A204.1 (cell line): ENCODE measurements around the gene ZNF554.
"Not testable (repeated sequence)": the region's sequence is repeated elsewhere in the genome, so short reads cannot be mapped to it uniquely, and the experiment has no call there.

Experiments used
- FAIRE-seq: peaks from 2 replicates; lab custom pipeline; 2012; peaks lifted over from hg19 to GRCh38; lab: Jason Lieb, UNC

Gene ZNF554

DNA sequence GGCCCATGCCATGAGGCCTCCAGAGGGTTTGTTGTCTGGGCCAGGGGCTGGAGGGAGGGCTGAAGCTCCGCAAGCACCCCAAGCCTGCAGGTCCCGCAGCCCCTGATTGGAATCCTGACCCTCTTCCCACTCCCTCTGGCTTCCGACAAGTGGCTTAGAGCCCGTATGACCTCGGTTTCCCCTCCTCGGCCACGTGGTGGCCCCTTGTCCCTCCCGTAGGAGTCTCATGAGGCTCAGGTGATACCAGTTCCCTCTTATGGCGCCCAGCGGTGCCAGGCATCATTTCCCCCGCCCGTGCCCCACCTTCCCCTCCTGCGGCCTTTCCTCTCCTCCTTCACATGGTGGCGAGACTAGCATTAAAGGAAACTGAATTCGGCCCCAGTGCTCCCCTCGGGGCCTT, 28.2 kb upstream of the ZNF554 start:
- no peak for FAIRE-seq

GRCh38 chr19:2791876-2792275, 27.8 kb upstream of the ZNF554 start:
- FAIRE-seq = no peak

DNA sequence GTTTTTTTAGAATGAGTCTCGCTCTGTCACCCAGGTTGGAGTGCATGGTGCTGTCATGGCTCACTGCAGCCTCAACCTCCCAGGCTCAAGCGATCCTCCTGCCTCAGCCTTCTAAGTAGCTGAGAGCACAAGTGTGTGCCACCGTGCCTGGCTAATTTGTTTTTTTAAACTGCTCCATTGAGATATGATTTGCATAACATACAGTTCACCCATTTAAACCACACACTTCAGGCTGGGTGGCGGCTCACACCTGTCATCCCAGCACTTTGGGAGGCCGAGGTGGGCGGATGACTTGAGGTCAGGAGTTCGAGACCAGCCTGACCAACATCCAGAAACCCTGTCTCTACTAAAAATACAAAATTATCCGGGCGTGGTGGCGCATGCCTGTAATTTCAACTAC, 27.0 kb upstream of the ZNF554 start:
- FAIRE-seq = not testable (repeated sequence)

DNA sequence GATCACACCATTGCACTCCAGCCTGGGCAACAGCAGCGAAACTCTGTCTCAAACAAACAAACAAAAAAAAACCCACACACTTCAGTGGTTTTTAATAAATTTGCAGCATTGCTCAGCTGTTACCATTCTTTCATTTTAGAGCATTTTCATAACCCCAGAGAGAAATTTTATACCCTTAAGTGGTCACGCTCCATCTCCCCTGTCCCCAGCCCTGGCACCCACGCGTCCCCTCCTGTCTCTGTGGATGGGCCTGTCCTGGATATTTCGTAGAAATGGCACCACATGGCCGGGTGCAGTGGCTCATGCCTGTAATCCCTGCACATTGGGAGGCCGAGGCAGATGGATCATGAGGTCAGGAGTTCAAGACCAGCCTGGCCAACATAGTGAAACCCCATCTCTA, 26.5 kb upstream of the ZNF554 start:
- no peak for FAIRE-seq

DNA sequence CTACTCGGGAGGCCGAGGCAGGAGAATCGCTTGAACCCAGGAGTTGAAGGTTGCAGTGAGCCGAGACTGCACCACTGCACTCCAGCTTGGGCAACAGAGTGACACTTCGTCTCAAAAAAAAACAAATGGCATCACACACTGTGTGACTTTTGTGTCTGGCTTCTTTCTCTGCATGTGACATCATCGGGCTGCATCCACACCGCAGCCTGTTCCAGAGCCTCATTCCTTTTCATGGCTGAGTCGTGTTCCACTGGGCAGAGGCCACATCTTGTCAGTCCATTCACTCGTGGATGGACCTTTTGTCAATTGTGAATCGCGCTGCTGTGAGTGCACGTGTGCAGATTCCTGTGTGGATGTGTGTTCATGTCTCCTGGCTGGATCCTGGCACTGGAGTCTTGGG, 26.1 kb upstream of the ZNF554 start:
- no peak for FAIRE-seq

DNA sequence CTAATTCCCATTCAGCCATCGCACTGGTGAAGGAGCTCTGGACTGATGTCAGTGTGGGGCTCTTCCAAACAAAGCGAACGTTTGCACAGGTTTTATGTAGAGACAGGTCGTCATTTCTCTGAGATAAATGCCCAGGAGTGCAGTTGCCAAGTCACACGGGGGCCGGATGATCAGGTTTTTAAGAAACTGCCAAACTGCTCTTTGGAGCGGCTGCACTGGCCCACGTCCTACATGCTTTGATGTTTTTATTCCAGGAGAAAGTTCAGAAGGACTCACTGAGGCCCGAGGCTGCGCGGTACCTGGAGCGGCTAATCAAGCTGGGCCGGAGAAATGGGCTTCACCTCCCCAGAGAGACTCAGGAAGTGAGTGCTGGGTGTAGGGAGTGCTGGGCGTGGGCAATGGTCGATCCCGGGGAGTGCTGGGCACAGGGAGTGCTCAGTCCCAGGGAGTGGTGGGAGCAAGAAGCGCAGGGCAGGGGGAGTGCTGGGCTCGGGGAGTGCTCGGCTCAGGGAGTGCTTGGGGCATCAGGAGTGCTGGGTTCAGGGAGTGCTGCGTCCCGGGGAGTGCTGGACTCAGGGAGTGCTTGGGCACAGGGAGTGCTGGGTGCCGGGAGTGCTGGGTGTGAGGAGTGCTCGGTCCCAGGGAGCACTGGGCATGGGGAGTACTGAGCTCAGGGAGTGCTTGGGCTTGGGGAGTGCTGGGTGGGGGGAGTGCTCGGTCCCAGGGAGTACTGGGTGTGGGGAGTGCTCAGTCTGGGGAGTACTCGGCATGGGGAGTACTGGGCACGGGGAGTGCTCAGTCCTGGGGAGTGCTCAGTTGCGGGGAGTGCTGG, 23.6 kb upstream of the ZNF554 start:
- FAIRE-seq = no peak

- FAIRE-seq = no peak
Measured at GRCh38 chr19:2796659-2797266, 22.9 kb upstream of the ZNF554 start.

- no peak for FAIRE-seq
Measured at GRCh38 chr19:2797280-2797679, 22.4 kb upstream of the ZNF554 start.

DNA sequence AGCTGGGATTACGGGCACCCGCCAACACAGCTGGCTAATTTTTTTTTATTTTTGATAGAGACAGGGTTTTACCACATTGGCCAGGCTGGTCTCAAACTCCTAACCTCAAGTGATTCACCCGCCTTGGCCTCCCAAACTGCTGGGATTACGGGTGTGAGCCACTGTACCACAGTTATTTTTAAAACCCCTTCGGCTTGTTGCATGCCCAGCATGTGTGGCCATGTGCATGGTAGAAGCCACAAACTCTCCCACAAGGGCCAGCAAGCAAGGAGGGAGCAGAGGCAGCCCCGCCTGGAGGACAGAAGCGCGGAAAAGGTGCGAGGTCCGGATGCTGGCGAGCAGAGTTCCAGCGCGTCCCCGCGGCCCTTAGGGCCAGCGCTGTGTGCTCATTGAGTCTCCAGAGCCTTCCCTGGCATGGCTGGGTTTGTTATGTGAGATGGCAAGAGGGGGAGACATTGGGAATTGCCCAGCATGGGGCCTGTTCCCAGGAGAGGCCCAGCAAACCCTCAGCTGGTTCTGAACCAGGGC, 21.4 kb upstream of the ZNF554 start:
- FAIRE-seq = no peak

DNA sequence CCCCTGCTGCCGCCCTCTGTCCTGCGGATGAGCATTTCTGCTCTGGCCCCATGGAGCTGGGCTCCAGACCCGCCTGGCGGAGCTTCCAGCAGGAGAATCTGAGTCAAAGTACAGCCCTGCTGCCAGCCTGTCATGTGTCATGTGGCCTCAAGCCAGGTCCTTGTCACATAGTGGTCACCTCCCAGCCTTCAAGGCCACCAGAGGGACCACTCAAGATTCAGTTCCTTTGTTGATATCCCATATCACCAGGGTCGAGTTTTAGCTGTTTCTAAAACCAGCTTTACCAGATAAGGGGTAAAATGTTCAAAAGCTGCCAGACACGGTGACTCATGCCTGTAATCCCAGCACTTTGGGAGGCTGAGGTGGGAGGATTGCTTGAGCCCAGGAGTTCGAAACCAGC, 20.9 kb upstream of the ZNF554 start:
- FAIRE-seq = no peak

- no peak for FAIRE-seq
Measured at GRCh38 chr19:2799273-2800020, 20.2 kb upstream of the ZNF554 start.

GRCh38 chr19:2800506-2800905, 19.2 kb upstream of the ZNF554 start:
- FAIRE-seq = no peak

GRCh38 chr19:2802826-2803225, 16.8 kb upstream of the ZNF554 start:
- no peak for FAIRE-seq

GRCh38 chr19:2803486-2804155, 16.0 kb upstream of the ZNF554 start:
- FAIRE-seq = no peak

DNA sequence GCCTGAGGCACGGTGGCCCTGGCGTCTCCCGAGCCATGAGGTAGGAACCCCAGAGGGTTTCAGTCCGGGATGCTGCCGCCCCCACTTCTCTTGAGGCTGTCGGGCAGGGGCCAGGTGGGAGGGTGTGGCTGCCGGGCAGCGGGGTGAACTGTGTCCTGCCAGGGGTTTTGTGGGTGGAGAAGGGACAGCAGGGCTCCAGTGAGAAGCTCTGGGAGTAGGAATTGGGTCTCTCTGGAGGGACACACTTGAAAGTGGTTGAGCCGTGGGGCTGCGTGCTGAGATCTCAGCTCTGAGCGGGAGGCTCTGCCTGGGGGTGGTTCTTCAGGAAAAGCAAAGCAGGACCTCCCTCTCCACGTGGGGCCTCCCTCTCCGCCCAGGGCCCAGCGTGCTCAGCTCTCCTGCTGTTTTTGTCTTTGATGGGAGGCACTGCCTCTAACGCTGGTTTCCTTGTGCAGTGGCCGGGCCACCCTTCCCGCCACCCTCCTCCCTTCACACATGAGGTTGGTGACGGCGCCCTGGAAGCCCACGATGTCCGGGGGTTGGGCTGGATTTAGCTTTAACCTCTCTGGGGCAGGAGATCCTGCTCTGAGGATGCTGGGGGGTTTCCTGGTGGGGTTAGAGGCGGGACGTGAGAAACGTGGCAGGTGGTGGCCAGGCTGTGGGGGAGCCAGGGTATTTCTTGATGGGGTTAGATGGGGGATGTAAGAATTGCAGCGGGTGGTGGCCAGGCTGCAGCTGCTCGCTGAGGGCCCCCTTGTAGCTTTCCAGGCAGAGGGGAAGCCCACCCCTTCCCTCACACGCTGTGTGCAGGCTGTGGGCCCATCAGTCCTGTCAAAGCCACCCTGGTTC, 15.3 kb upstream of the ZNF554 start:
- no peak for FAIRE-seq

DNA sequence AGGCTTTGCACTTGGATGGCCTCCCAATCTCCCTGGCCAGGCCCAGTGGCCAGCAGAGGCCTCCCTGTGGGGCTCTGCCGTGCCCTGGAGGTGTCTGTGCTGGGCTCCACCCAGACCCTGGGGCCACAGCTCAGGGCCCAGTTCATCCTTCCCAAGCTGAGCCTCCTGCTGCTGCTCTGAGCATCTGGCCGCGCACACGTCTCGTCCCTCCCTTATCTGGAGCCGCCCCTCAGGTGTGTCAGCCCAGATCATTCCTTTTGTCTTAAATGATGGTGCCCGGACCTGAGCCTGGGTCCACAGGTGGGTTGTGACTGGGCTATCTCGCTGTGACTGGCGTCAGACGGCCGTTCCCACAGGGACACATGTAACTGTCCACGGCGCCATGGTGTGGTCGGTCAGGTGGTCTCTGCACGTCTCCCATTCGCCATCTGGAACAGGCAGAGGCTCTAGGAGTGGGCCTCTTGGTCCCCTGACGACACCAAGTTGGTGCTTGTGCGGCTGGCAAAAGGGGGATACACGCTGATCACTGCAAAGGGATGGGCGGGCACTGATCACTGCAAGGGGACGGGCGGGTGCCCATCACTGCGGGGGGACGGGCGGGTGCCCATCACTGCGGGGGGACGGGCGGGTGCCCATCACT, 14.3 kb upstream of the ZNF554 start:
- FAIRE-seq = no peak

DNA sequence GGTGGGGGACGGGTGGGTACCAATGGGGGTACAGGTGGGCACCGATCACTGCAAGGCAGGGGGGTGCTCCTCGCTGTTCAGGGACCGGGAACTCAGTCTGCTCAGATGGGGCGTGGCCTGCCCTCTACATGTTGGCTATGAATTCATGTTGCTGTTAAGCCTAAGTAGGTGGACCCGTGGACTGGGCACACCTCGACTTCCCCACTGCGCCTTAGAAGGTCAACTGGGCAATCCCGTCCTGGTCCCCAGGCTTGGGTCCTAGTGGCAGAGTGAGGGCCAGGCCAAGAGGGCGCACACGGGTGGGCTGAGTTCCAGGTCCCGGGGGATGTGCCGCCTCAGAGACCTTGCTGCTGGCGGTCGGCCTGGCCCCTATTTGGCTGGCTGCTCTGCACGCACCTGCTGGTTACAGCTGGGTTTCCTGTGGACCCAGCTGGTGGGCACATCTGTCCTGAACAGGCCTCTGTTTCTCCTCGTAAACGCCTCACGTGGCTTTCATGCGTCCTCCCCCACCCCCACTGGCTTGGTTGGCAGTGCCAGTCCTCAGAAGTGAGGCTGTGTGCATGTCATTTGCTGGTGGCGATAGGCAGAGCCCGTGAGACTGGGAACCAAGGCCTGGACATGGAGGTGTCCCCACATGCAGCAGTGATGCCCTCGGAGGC, 13.5 kb upstream of the ZNF554 start:
- no peak for FAIRE-seq

DNA sequence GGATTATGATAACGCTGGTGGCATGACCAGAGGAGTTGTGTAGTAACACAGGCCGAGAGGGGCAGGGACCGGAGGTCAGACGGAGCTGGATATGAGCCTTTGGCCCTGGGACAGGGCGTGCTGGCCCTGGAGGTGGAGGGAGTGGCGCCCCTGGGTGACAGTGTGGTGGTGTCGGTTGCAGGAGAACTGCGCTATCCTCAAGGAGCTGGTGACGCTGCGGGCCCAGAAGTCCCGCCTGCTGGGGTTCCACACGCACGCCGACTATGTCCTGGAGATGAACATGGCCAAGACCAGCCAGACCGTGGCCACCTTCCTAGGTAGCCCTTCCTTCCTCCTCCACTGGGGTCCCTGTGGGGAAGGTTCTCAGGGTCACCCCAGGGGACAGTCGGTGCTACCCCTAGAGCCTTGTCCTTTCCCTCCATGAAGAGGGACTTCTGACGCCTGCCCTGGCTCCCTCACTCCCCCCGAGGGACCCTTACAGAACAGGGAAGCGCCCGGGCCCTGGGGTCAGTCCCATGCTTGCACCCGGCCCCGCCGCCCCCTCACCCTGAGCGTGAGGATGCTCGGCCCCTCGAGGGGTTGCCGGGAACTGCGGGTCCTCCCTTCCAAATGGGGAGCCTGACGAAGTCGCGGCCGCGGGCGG, 12.8 kb upstream of the ZNF554 start:
- no peak for FAIRE-seq

DNA sequence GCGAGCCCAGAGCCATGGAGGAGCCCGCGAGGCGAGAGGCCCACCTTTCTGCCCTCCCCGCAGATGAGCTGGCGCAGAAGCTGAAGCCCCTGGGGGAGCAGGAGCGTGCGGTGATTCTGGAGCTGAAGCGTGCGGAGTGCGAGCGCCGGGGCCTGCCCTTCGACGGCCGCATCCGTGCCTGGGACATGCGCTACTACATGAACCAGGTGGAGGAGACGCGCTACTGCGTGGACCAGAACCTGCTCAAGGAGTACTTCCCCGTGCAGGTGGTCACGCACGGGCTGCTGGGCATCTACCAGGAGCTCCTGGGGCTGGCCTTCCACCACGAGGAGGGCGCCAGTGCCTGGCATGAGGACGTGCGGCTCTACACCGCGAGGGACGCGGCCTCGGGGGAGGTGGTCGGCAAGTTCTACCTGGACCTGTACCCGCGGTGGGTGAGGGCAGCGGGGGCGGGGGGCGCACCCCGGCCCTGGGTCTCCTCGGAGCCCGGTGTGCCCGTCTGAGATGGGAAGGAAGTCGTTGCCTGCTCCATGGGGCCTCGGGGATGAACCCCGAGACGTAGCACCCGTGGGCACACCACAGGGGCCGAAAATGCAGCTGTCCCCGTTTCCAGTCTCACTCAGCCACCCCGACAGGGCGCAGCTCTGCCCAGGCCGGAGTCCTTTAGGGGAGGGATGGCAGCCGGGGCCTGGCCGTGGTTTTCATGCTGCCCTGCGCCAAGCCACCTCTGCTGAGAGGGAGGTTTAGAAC, 12.1 kb upstream of the ZNF554 start:
- FAIRE-seq = no peak
